ENCODE results near the gene DDX23. TPM values are rescaled to one million over a fixed set of nuclear protein-coding genes. Genes with fewer than 3 reads are reported as not detected.

Gene DDX23
- total and polyA plus RNA-seq, 7 experiments from 2014 or later: 32.8 to 160 (median 90.9) TPM

DNA sequence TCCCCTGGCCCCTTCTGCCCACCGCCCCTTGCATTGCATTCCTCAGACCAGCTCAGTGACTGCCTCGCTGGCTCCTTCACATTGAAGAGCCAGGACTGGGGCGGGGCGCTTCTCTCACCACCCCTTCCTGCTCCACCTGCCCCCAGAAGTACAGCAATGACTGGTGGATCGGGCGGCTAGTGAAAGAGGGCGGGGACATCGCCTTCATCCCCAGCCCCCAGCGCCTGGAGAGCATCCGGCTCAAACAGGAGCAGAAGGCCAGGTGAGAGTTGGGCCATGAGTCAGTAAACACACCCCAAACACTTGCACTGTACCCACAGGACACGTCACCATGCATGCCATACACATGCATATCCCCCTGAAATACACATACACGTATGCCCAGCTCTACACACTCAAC lies 27.9 kb downstream of the DDX23 start:
- Histone ChIP-seq H3K4me3 (ENCODE audit: low read length) (no peak overlapping the region), H3K36me3 (ENCODE audit: control insufficient read depth in 2 of 3, insufficient read depth in 3 of 3, low read length in 3 of 3) (peaks cover 0 to 13% (median 0%) of the 10 kb centered on the region in 3 experiments), H3K4me1 (ENCODE audit: control insufficient read depth in 2 of 2, insufficient read depth in 2 of 2, low read length in 2 of 2) (peaks cover 0 to 4% of the 10 kb centered on the region in 2 donors), H3K27me3 (ENCODE audit: control insufficient read depth in 2 of 2, insufficient read depth in 2 of 2, low read length in 2 of 2) (no peaks in the 10 kb centered on the region), H3K27ac (ENCODE audit: low read depth, low read length) (no peak overlapping the region), H3K9me3 (ENCODE audit: control insufficient read depth in 2 of 3, low read length in 3 of 3) (no peaks in the 10 kb centered on the region)
- Mint-ChIP-seq H3K27ac (peak overlapping the region in 2 of 9 donors; percentile 31 to 50), H3K9me3 (no peaks in the 10 kb centered on the region), H3K4me1 (peaks cover 0 to 5% (median 2%) of the 10 kb centered on the region in 7 donors), H3K27me3 (peaks cover 0 to 17% (median 0%) of the 10 kb centered on the region in 5 donors), H3K36me3 (peaks cover 0 to 4% (median 0%) of the 10 kb centered on the region in 5 donors), H3K4me3 (no peak overlapping the region)
- intact Hi-C loops (cut with micrococcal nuclease): no loop called here
- DNase-seq: no peak
- ChIA-PET POLR2A (no interaction called here), CTCF (no interaction called here)
- ATAC-seq: peak; percentile 19

DNA sequence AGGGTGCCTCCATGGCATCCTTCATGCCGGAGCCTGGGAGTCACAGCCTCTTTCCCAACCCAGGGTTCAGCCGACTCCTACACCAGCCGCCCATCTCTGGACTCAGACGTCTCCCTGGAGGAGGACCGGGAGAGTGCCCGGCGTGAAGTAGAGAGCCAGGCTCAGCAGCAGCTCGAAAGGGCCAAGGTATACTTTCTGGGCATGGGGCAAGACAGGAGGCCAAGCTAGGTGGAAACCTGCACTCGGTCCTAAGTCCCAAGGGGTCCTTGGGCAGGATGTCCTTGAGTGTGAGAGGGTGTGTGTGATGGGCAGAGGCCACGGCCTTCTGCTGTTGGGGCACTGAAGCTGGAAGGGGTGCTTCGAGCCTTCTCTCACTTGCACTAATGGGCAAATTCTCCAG lies 28.7 kb downstream of the DDX23 start:
- no peaks in the 10 kb centered on the region for H3K27me3 ChIP-seq (ENCODE audit: control insufficient read depth in 2 of 2, insufficient read depth in 2 of 2, low read length in 2 of 2)
- H3K4me3 Mint-ChIP-seq: no peak overlapping the region
- peaks cover 0 to 4% of the 10 kb centered on the region in 2 donors for H3K4me1 ChIP-seq (ENCODE audit: control insufficient read depth in 2 of 2, insufficient read depth in 2 of 2, low read length in 2 of 2)
- POLR2A ChIA-PET: no interaction called here
- no peak overlapping the region for H3K27ac ChIP-seq (ENCODE audit: low read depth, low read length)
- H3K27me3 Mint-ChIP-seq: peaks cover 0 to 21% (median 0%) of the 10 kb centered on the region in 5 donors
- DNase-seq (no peak), ATAC-seq (no peak)
- CTCF ChIA-PET: no interaction called here
- no peaks in the 10 kb centered on the region for H3K9me3 Mint-ChIP-seq
- H3K36me3 Mint-ChIP-seq: peaks cover 0 to 1% (median 0%) of the 10 kb centered on the region in 5 donors
- no peaks in the 10 kb centered on the region for H3K9me3 ChIP-seq (ENCODE audit: control insufficient read depth in 2 of 3, low read length in 3 of 3)
- peaks cover 0 to 4% (median 0%) of the 10 kb centered on the region in 3 experiments for H3K36me3 ChIP-seq (ENCODE audit: control insufficient read depth in 2 of 3, insufficient read depth in 3 of 3, low read length in 3 of 3)
- H3K27ac Mint-ChIP-seq: no peak overlapping the region
- no peak overlapping the region for H3K4me3 ChIP-seq (ENCODE audit: low read length)
- peaks cover 0 to 8% (median 6%) of the 10 kb centered on the region in 7 donors for H3K4me1 Mint-ChIP-seq
- intact Hi-C loops (cut with micrococcal nuclease): no loop called here

DNA sequence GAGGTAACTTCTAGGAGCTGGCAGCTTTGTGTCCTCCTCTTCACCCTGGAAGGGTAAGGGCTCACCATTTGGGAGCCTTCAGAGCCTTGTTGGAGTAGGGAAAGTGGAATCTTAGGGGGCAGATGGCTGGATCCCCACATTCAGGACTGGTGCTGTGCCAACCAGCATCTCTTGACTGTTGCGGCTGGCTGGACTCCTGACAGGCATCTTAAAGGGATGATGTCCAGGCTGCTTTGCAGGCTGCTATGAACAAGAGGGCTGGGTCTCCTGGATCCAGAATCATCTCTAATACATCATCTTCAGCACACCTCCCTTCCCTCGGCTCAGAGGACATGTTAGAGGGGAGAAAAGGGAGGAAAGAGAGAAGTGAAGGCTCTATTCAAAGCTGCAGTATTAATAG lies 29.3 kb downstream of the DDX23 start:
- Histone ChIP-seq H3K4me1 (ENCODE audit: control insufficient read depth in 2 of 2, insufficient read depth in 2 of 2, low read length in 2 of 2) (peaks cover 5% of the 10 kb centered on the region in 2 donors), H3K9me3 (ENCODE audit: control insufficient read depth in 2 of 3, low read length in 3 of 3) (no peaks in the 10 kb centered on the region), H3K36me3 (ENCODE audit: control insufficient read depth in 2 of 3, insufficient read depth in 3 of 3, low read length in 3 of 3) (no peaks in the 10 kb centered on the region), H3K27me3 (ENCODE audit: control insufficient read depth in 2 of 2, insufficient read depth in 2 of 2, low read length in 2 of 2) (no peaks in the 10 kb centered on the region), H3K27ac (ENCODE audit: low read depth, low read length) (no peak overlapping the region), H3K4me3 (ENCODE audit: low read length) (no peak overlapping the region)
- POLR2A ChIA-PET: no interaction called here
- Mint-ChIP-seq H3K4me3 (no peak overlapping the region), H3K9me3 (no peaks in the 10 kb centered on the region), H3K27me3 (peaks cover 0 to 21% (median 0%) of the 10 kb centered on the region in 5 donors), H3K4me1 (peaks cover 0 to 11% (median 7%) of the 10 kb centered on the region in 7 donors), H3K27ac (no peak overlapping the region), H3K36me3 (peaks cover 0 to 1% (median 0%) of the 10 kb centered on the region in 5 donors)
- ATAC-seq (no peak), DNase-seq (no peak)
- intact Hi-C loops (cut with micrococcal nuclease): no loop called here
- CTCF ChIA-PET: no interaction called here

DNA sequence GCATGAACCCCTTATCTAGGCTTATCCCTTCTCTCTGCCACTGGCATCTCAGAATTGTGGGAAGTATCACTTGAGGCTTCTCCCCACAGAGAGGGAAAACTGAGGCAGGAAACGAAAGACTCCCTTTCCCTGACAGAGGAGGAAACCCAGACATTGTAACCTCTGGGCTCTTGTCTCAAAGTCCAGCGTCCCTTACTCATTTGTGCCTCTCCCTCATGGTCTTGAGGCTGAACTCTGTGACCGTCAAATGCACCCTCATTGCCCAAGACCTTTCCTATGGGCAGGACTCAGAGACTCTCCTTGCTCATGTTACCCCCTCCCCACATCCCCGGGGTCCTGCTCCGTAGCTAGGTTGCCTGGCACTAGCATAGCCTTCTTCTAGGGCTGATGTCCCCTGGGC lies 29.8 kb downstream of the DDX23 start:
- CTCF ChIA-PET: interaction anchor here (1.4 kb wide), 1 partner anchor 31 kb away, joined by 3 read pairs; no protein-coding TSS in a partner anchor
- POLR2A ChIA-PET: no interaction called here

DNA sequence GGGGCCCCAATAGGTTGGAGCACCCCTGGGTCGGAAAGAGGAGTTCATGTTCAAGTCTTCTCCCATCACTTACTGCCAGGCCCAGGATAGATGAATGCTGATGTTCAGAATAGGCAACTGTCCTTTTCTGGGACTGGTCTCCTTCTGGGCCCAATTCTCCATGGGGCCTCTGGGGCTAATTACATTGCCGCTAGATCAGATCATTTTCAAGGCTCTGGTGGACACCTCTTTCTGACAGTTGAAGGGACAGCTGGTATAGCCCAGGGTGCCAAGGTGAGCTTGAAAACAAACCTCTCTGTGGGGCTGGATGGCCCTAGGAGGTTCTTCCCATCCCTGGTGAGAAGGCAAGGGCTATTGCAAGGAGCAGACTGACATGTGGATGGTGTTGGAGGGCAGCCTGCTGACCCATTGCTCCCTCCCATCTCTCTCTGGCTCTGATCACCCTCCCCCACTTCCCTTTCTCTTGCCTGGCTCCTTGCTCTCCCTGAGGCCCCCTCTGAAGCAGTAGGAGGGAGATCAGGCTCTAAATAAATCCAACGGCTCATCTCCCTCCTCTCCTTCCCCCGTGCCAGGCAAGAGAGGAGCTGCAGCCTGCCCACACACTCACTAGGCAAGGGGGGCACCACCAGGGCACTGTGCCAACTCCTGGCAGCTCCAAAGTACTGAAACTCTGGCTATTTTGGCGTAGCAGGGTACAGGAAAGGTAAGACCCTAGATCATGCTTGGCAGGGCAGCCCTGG lies 31.8 kb downstream of the DDX23 start:
- Mint-ChIP-seq H3K4me3 (peak overlapping the region in 8 of 10 donors; percentile 22 to 95 (median 68)), H3K9me3 (no peaks in the 10 kb centered on the region), H3K36me3 (peaks cover 0 to 4% (median 0%) of the 10 kb centered on the region in 5 donors), H3K27ac (peak overlapping the region in 2 of 9 donors; percentile 14 to 28), H3K27me3 (peaks cover 0 to 37% (median 5%) of the 10 kb centered on the region in 5 donors), H3K4me1 (peaks cover 16 to 33% (median 25%) of the 10 kb centered on the region in 7 donors)
- no peaks in the 10 kb centered on the region for H3K36me3 ChIP-seq (ENCODE audit: control insufficient read depth in 2 of 3, insufficient read depth in 3 of 3, low read length in 3 of 3)
- H3K4me3 ChIP-seq (ENCODE audit: low read length): no peak overlapping the region
- H3K27ac ChIP-seq (ENCODE audit: low read depth, low read length): no peak overlapping the region
- no peaks in the 10 kb centered on the region for H3K9me3 ChIP-seq (ENCODE audit: control insufficient read depth in 2 of 3, low read length in 3 of 3)
- CTCF ChIA-PET: no interaction called here
- H3K27me3 ChIP-seq (ENCODE audit: control insufficient read depth in 2 of 2, insufficient read depth in 2 of 2, low read length in 2 of 2): no peaks in the 10 kb centered on the region
- POLR2A ChIA-PET: interaction anchor here (0.6 kb wide), 1 partner anchor 315 kb away, joined by 4 read pairs; no protein-coding TSS in a partner anchor
- DNase-seq (no peak), ATAC-seq (no peak)
- peaks cover 11 to 19% of the 10 kb centered on the region in 2 donors for H3K4me1 ChIP-seq (ENCODE audit: control insufficient read depth in 2 of 2, insufficient read depth in 2 of 2, low read length in 2 of 2)
- intact Hi-C loops (cut with micrococcal nuclease): loop anchor here (1.0 to 5.0 kb wide), 3 partner anchors 33 to 138 kb away; partner anchors contain the start of genes DDX23 (in 1 of the 2) and KANSL2 (in 1 of the 2)

More for the DNA sequence above, 29.8 kb downstream of the DDX23 start:
- H3K9me3 Mint-ChIP-seq: no peaks in the 10 kb centered on the region
- H3K4me3 ChIP-seq (ENCODE audit: low read length): no peak overlapping the region
- H3K4me1 Mint-ChIP-seq: peaks cover 0 to 16% (median 12%) of the 10 kb centered on the region in 7 donors
- no peaks in the 10 kb centered on the region for H3K27me3 ChIP-seq (ENCODE audit: control insufficient read depth in 2 of 2, insufficient read depth in 2 of 2, low read length in 2 of 2)
- peaks cover 7 to 8% of the 10 kb centered on the region in 2 donors for H3K4me1 ChIP-seq (ENCODE audit: control insufficient read depth in 2 of 2, insufficient read depth in 2 of 2, low read length in 2 of 2)
- peak overlapping the region in 1 of 9 donors; percentile 59 for H3K27ac Mint-ChIP-seq
- intact Hi-C loops (cut with micrococcal nuclease): no loop called here
- no peak overlapping the region for H3K4me3 Mint-ChIP-seq
- DNase-seq: no peak
- H3K27me3 Mint-ChIP-seq: peaks cover 0 to 27% (median 0%) of the 10 kb centered on the region in 5 donors
- H3K36me3 ChIP-seq (ENCODE audit: control insufficient read depth in 2 of 3, insufficient read depth in 3 of 3, low read length in 3 of 3): no peaks in the 10 kb centered on the region
- H3K36me3 Mint-ChIP-seq: peaks cover 0 to 1% (median 0%) of the 10 kb centered on the region in 5 donors
- H3K9me3 ChIP-seq (ENCODE audit: control insufficient read depth in 2 of 3, low read length in 3 of 3): no peaks in the 10 kb centered on the region
- no peak overlapping the region for H3K27ac ChIP-seq (ENCODE audit: low read depth, low read length)
- no peak for ATAC-seq

DNA sequence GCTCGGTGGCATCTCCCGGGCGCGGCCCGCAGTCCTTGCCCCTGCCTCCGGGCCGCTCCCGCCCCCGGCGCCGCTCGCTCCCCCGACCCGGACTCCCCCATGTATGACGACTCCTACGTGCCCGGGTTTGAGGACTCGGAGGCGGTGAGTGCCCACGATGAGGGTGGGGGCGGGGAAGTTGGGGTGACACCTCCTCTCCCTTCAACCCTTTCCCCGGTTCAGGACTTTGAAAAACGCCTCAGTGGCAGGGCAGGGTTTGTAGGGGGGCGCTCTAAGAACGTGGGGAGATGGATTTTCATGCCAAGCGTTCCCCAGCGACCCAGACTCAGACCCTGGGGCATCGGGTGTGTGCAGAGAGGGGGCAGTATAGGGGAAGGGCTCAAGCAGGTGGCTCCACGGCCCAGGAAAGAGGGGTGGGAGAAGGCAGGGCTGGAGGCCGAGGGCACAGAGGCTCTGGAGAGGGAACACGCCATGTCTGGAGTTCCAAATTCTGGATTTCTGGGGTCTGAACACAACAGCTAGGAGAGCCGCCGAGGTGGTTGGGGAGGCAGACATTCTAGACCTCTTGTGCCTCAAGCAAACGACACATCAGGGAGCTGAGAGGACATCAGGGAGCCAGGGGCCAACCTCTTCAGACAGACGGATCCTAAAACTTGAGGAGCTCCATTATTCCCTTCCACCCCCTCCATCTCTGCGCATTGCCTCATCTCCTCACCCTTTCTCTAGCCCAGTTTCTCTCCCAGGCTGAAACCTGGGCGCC lies 33.0 kb downstream of the DDX23 start:
- CTCF ChIA-PET: no interaction called here
- H3K36me3 Mint-ChIP-seq: peaks cover 0 to 3% (median 0%) of the 10 kb centered on the region in 5 donors
- H3K4me3 Mint-ChIP-seq: peak overlapping the region; percentile 80 to 95 (median 86)
- Histone ChIP-seq H3K9me3 (ENCODE audit: control insufficient read depth in 2 of 3, low read length in 3 of 3) (no peaks in the 10 kb centered on the region), H3K4me1 (ENCODE audit: control insufficient read depth in 2 of 2, insufficient read depth in 2 of 2, low read length in 2 of 2) (peaks cover 11 to 19% of the 10 kb centered on the region in 2 donors), H3K4me3 (ENCODE audit: low read length) (peak overlapping the region; percentile 48), H3K27ac (ENCODE audit: low read depth, low read length) (peak overlapping the region; percentile 31), H3K36me3 (ENCODE audit: control insufficient read depth in 2 of 3, insufficient read depth in 3 of 3, low read length in 3 of 3) (no peaks in the 10 kb centered on the region), H3K27me3 (ENCODE audit: control insufficient read depth in 2 of 2, insufficient read depth in 2 of 2, low read length in 2 of 2) (no peaks in the 10 kb centered on the region)
- ATAC-seq (no peak), DNase-seq (peak in 6 of 9 donors; percentile 23 to 50 (median 36))
- peaks cover 18 to 35% (median 27%) of the 10 kb centered on the region in 7 donors for H3K4me1 Mint-ChIP-seq
- POLR2A ChIA-PET: interaction anchor here (1.0 kb wide), 1 partner anchor 33 kb away, joined by 4 read pairs; the partner anchor contains the start of gene DDX23
- H3K9me3 Mint-ChIP-seq: no peaks in the 10 kb centered on the region
- peaks cover 0 to 37% (median 5%) of the 10 kb centered on the region in 5 donors for H3K27me3 Mint-ChIP-seq
- intact Hi-C loops (cut with micrococcal nuclease): loop anchor here (1.0 to 5.0 kb wide), 5 partner anchors 34 to 199 kb away; partner anchors contain the start of genes KANSL2 (in 2 of the 2), DDX23 (in 1 of the 2) and PRKAG1 (in 1 of the 2)
- peak overlapping the region in 6 of 9 donors; percentile 17 to 86 (median 50) for H3K27ac Mint-ChIP-seq

Data from naive thymus-derived CD4-positive, alpha-beta T cell (primary cell).